DND-41 (cell line): ENCODE results near the gene IPO4.

Experiments used
- EZH2 ChIP-seq: IDR thresholded peaks from 3 replicates; pipeline ENCODE4 v1.6.1; 2012; ENCODE audit warnings: borderline replicate concordance, low read depth, mild to moderate bottlenecking, moderate library complexity, low read length, inconsistent platforms; ENCODE audit not compliant: severe bottlenecking
- TF ChIP-seq, protein P1 (sequence below): IDR thresholded peaks from 2 replicates; pipeline ENCODE4 v1.5.1; 2012; ENCODE audit warnings: borderline replicate concordance, low read length, moderate library complexity, mild to moderate bottlenecking; ENCODE audit not compliant: poor library complexity, severe bottlenecking; ENCODE audit errors: extremely low read depth

- TF ChIP-seq, protein P1, sequence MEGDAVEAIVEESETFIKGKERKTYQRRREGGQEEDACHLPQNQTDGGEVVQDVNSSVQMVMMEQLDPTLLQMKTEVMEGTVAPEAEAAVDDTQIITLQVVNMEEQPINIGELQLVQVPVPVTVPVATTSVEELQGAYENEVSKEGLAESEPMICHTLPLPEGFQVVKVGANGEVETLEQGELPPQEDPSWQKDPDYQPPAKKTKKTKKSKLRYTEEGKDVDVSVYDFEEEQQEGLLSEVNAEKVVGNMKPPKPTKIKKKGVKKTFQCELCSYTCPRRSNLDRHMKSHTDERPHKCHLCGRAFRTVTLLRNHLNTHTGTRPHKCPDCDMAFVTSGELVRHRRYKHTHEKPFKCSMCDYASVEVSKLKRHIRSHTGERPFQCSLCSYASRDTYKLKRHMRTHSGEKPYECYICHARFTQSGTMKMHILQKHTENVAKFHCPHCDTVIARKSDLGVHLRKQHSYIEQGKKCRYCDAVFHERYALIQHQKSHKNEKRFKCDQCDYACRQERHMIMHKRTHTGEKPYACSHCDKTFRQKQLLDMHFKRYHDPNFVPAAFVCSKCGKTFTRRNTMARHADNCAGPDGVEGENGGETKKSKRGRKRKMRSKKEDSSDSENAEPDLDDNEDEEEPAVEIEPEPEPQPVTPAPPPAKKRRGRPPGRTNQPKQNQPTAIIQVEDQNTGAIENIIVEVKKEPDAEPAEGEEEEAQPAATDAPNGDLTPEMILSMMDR = no peak
- TF ChIP-seq EZH2 = no peak
Measured at GRCh38 chr14:24192933-24193332, 4.3 kb upstream of the IPO4 start.
